IMR-90 (cell line): ENCODE measurements around the gene SLC13A5. TPM values are rescaled to one million over a fixed set of nuclear protein-coding genes. Genes with fewer than 3 reads are reported as not detected.

ENCODE experiments used
- ATAC-seq: fragments of 200-7000 bp; cut with Tn5 transposase; 2 replicates; pipeline ENCODE4 v1.9.1; 2020; ENCODE audit warnings: low read depth, mild to moderate bottlenecking, moderate library complexity
- BruUV-seq: library from RNA; stranded (reverse); fragments of 400-500 nt; replicated peaks from 2 replicates; lab custom pipeline; 2021; lab: Mats Ljungman, UMichigan
- CTCF ChIA-PET: fragments of 300-600 bp; formaldehyde crosslinking; extraction: SDS; loops from one replicate; lab custom pipeline; 2021; ENCODE audit warnings: antibody characterized with exemption; lab: Yijun Ruan, JAX
- POLR2A ChIA-PET: fragments of 300-600 bp; sonication (Branson Sonifier 250); formaldehyde crosslinking; loops from one replicate; lab custom pipeline; 2022; ENCODE audit warnings: antibody characterized with exemption; ENCODE audit not compliant: unreplicated experiment; lab: Charles Lee
- DNase-seq: peaks from one replicate; pipeline ENCODE4 v3.0.0; 2013
- H2AFZ ChIP-seq: replicated peaks from 2 replicates; pipeline ENCODE3; 2013; ENCODE audit warnings: low read length, mild to moderate bottlenecking; ENCODE audit not compliant: poor library complexity
- H2AK5ac ChIP-seq: 2 replicates; pipeline ENCODE4 v1.6.1; 2013; ENCODE audit warnings: low read depth, low read length, inconsistent platforms
- H2AK9ac ChIP-seq: replicated peaks from 2 replicates; pipeline ENCODE3; 2013; ENCODE audit warnings: mild to moderate bottlenecking, low read depth, low read length, moderate library complexity; ENCODE audit not compliant: poor library complexity
- H2BK120ac ChIP-seq: 2 replicates; pipeline ENCODE4 v1.6.1; 2013; ENCODE audit warnings: low read depth, low read length, inconsistent platforms
- H2BK15ac ChIP-seq: 3 replicates; pipeline ENCODE4 v1.6.1; 2013; ENCODE audit warnings: low read depth, low read length, inconsistent platforms
- H2BK20ac ChIP-seq: 2 replicates; pipeline ENCODE4 v1.6.1; 2013; ENCODE audit warnings: low read depth, mild to moderate bottlenecking, inconsistent platforms, low read length, moderate library complexity
- H2BK5ac ChIP-seq: 2 replicates; pipeline ENCODE4 v1.6.1; 2013; ENCODE audit warnings: mild to moderate bottlenecking, low read depth, low read length, inconsistent platforms; ENCODE audit not compliant: poor library complexity, severe bottlenecking
- H3K14ac ChIP-seq: replicated peaks from 2 replicates; pipeline ENCODE4 v1.6.1; 2013; ENCODE audit warnings: low read depth, low read length, inconsistent platforms
- H3K18ac ChIP-seq: 2 replicates; pipeline ENCODE4 v1.6.1; 2013; ENCODE audit warnings: low read depth, low read length, control low read depth
- H3K23ac ChIP-seq: 2 replicates; pipeline ENCODE4 v1.6.1; 2013; ENCODE audit warnings: low read depth, low read length, inconsistent platforms
- H3K27ac ChIP-seq: 2 replicates; pipeline ENCODE4 v1.5.1; 2013; ENCODE audit warnings: mild to moderate bottlenecking, control low read depth, low read length; ENCODE audit not compliant: insufficient read depth
- H3K27me3 ChIP-seq: 2 replicates; pipeline ENCODE4 v1.6.1; 2013; ENCODE audit warnings: low read length; ENCODE audit not compliant: control insufficient read depth, insufficient read depth
- H3K36me3 ChIP-seq: 2 replicates; pipeline ENCODE4 v1.6.1; 2013; ENCODE audit warnings: low read length, mixed read lengths; ENCODE audit not compliant: control insufficient read depth, insufficient read depth
- H3K4ac ChIP-seq: 2 replicates; pipeline ENCODE4 v1.6.1; 2013; ENCODE audit warnings: low read depth, low read length, inconsistent platforms
- H3K4me1 ChIP-seq: 2 replicates; pipeline ENCODE4 v1.6.1; 2013; ENCODE audit warnings: low read length, mixed read lengths; ENCODE audit not compliant: control insufficient read depth, insufficient read depth
- H3K4me2 ChIP-seq: 2 replicates; pipeline ENCODE4 v1.6.1; 2013; ENCODE audit warnings: low read depth, mild to moderate bottlenecking, control low read depth, low read length, moderate library complexity
- H3K4me3 ChIP-seq: 2 replicates; pipeline ENCODE4 v1.5.1; 2013; ENCODE audit warnings: low read depth, mild to moderate bottlenecking, control low read depth, low read length, moderate library complexity; ENCODE audit not compliant: insufficient read depth
- H3K56ac ChIP-seq: 2 replicates; pipeline ENCODE4 v1.6.1; 2013; ENCODE audit warnings: low read length, inconsistent platforms; ENCODE audit not compliant: insufficient read depth; ENCODE audit errors: extremely low read depth
- H3K79me1 ChIP-seq, 2 experiments: 2 replicates each; pipeline ENCODE4 v1.6.1; 2013; ENCODE audit warnings: low read length in 2 of 2, inconsistent platforms in 1 of 2, low read depth in 1 of 2
- H3K9ac ChIP-seq: 2 replicates; pipeline ENCODE4 v1.6.1; 2013; ENCODE audit warnings: low read depth, low read length, control low read depth
- H3K9me1 ChIP-seq: 2 replicates; pipeline ENCODE4 v1.6.1; 2013; ENCODE audit warnings: low read length, inconsistent platforms; ENCODE audit not compliant: insufficient read depth
- H3K9me3 ChIP-seq: 2 replicates; pipeline ENCODE4 v1.6.1; 2013; ENCODE audit warnings: low read length; ENCODE audit not compliant: control insufficient read depth, insufficient read depth
- H4K20me1 ChIP-seq: 2 replicates; pipeline ENCODE4 v1.6.1; 2013; ENCODE audit warnings: low read length, inconsistent platforms; ENCODE audit not compliant: insufficient read depth
- H4K5ac ChIP-seq: 2 replicates; pipeline ENCODE4 v1.6.1; 2013; ENCODE audit warnings: mild to moderate bottlenecking, low read depth, low read length, control low read depth
- H4K8ac ChIP-seq, 2 experiments: 2 replicates each; pipeline ENCODE4 v1.6.1; 2013; ENCODE audit warnings: low read depth in 2 of 2, low read length in 2 of 2, control low read depth in 1 of 2, inconsistent platforms in 1 of 2
- H4K91ac ChIP-seq: 2 replicates; pipeline ENCODE4 v1.6.1; 2013; ENCODE audit warnings: low read depth, low read length, inconsistent platforms; ENCODE audit not compliant: insufficient read depth
- BHLHE40 ChIP-seq: fragments of 150-350 bp; IDR thresholded peaks from 2 replicates; pipeline ENCODE4 v1.6.1; 2016; ENCODE audit warnings: mild to moderate bottlenecking, low read depth, low read length
- CEBPB ChIP-seq: IDR thresholded peaks from 2 replicates; pipeline ENCODE4 v1.6.1; 2012; ENCODE audit warnings: low read depth, low read length, improper control_type of control experiment
- NFE2L2 ChIP-seq: fragments of 150-350 bp; IDR thresholded peaks from 2 replicates; pipeline ENCODE4 v1.6.1; 2016; ENCODE audit warnings: low read depth, mild to moderate bottlenecking, low read length
- POLR2A ChIP-seq: IDR thresholded peaks from 2 replicates; pipeline ENCODE4 v1.6.1; 2012; ENCODE audit warnings: mild to moderate bottlenecking, low read depth, low read length
- RFX5 ChIP-seq: IDR thresholded peaks from 2 replicates; pipeline ENCODE4 v1.8.0; 2012; ENCODE audit warnings: low read depth, mild to moderate bottlenecking, low read length, moderate library complexity
- SMC3 ChIP-seq: fragments of 150-350 bp; IDR thresholded peaks from 2 replicates; pipeline ENCODE4 v1.6.1; 2016; ENCODE audit warnings: low read depth, mild to moderate bottlenecking, antibody characterized with exemption, low read length, moderate library complexity
- WGBS, 2 experiments: methylation state at CpG; one replicate each; pipeline versions ENCODE4 v1.1.5 to v1.1.7; 2013; ENCODE audit warnings: missing lambda C conversion rate in 2 of 2; ENCODE audit not compliant: insufficient read length in 1 of 2; ENCODE audit errors: extremely low coverage in 2 of 2; 5-methylcytosine and 5-hydroxymethylcytosine counted together
- dilution Hi-C: fragments of 300-500 bp; cut with HindIII; formaldehyde crosslinking; loops from one replicate; pipeline ENCODE4 v1.14.3; 2018; ENCODE audit warnings: low sequenced_read_pairs; ENCODE audit not compliant: unreplicated experiment
- in situ Hi-C: fragments of 300-500 bp; cut with MboI; formaldehyde crosslinking; loops from 3 replicates; pipeline ENCODE4 v1.14.3; 2019; ENCODE audit warnings: low sequenced_read_pairs, inconsistent platforms, mixed read lengths
- intact Hi-C: fragments of 100-400 bp; cut with micrococcal nuclease; formaldehyde crosslinking; loops from 2 replicates; pipeline ENCODE4 v1.10.0; 2022
- polyA plus RNA-seq, 3 experiments: library from polyadenylated mRNA; depleted of rRNA; stranded (reverse); fragments of >200 nt; gene quantifications; 2 replicates each; pipeline ENCODE4 v1.2.3, GENCODE V29; 2012; ENCODE audit warnings: low replicate concordance in 1 of 3
- total RNA-seq: library from RNA; depleted of rRNA; stranded (reverse); fragments of >200 nt; gene quantifications from 2 replicates; pipeline ENCODE4 v1.2.3, GENCODE V29; 2012

The SLC13A5 gene
- total and polyA plus RNA-seq, 2 of the 4 experiments (the other 2 are of a cell fraction): not detected

GRCh38 chr17:6669479-6670212 is 43.5 kb downstream of the SLC13A5 start:
- Histone ChIP-seq H4K91ac (no peak overlapping the region), H3K18ac (no peak overlapping the region), H2BK120ac (no peak overlapping the region), H3K9ac (no peak overlapping the region), H2AFZ (no peak overlapping the region), H3K4me2 (no peak overlapping the region), H3K9me1 (no peaks in the 10 kb centered on the region), H3K56ac (no peak overlapping the region), H2BK20ac (no peak overlapping the region), H2BK5ac (no peak overlapping the region), H3K79me1 (no peaks in the 10 kb centered on the region), H2AK5ac (no peak overlapping the region), H3K4ac (no peak overlapping the region), H3K23ac (no peak overlapping the region), H3K4me3 (no peak overlapping the region), H4K8ac (no peak overlapping the region), H3K9me3 (no peaks in the 10 kb centered on the region), H3K14ac (no peak overlapping the region), H3K27me3 (peaks cover 21% of the 10 kb centered on the region), H4K20me1 (no peaks in the 10 kb centered on the region), H3K27ac (no peak overlapping the region), H3K36me3 (no peaks in the 10 kb centered on the region), H4K5ac (no peak overlapping the region), H2AK9ac (no peak overlapping the region), H3K4me1 (no peaks in the 10 kb centered on the region), H2BK15ac (no peak overlapping the region)
- ATAC-seq (no peak), DNase-seq (no peak)
- in situ Hi-C loops (loop anchor here (10.0 kb wide), 3 partner anchors 125 to 345 kb away; partner anchors contain the start of genes RNASEK and TEKT1), intact Hi-C loops (loop anchor here (10.0 kb wide), 1 partner anchor 85 kb away; the partner anchor contains the start of gene XAF1), dilution Hi-C loops (no loop called here)
- ChIA-PET POLR2A (no interaction called here), CTCF (interaction anchor here (1.1 kb wide), 1 partner anchor 174 kb away, joined by 4 read pairs; no protein-coding TSS in a partner anchor)
- no CpG with 5 or more reads among the region's 10 CpGs for WGBS, 2 experiments
- no TSS peak for BruUV-seq
- no peak for TF ChIP-seq BHLHE40
- no peak for TF ChIP-seq CEBPB
- TF ChIP-seq RFX5: no peak
- no peak for TF ChIP-seq NFE2L2
- TF ChIP-seq SMC3: no peak
- no peak for TF ChIP-seq POLR2A
